Medulla oblongata (tissue), 1 donor: ENCODE results near the gene TMEM52B.
"Not testable (repeated sequence)": the region's sequence is repeated elsewhere in the genome, so short reads cannot be mapped to it uniquely, and the experiment has no call there.

Source experiments
- DNase-seq: peaks from one replicate; pipeline ENCODE4 v3.0.0-alpha.2; 2015; ENCODE audit errors: extremely low spot score

TMEM52B gene

DNA sequence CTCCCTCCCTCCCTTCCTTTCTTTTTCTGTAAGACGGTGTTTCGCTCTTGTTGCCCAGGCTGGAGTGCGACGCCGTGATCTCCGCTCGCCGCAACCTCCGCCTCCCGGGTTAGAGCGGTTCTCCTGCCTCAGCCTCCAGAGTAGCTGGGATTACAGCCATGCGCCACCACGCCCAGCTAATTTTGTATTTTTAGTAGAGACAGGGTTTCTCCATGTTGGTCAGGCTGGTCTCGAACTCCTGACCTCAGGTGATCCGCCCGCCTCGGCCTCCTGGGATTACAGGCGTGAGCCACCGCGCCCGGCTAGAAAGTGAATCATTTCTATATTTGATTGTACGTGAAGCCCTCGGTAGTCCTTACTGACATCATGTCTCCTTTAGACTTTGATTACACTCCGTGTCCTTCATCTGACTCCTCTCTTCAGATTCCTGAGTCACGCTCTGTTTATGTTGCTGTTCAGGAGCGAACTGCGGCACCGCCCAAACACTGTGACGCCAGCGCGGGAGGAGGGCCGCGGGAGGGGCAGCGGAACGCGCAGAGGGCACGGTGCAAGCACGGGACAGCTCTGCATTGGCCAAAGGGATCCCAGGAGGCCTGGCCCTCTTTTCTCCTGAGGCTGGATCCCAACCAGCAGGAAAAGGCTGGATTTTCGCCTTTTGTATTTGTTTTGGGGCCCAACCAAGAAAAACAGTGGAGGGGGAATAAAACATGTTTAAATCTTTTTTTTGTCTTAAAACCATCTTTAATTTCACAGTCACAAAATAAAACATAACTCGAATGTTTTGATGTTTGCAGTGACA is 33.3 kb downstream of the TMEM52B start:
- peak; percentile 96 for DNase-seq

DNA sequence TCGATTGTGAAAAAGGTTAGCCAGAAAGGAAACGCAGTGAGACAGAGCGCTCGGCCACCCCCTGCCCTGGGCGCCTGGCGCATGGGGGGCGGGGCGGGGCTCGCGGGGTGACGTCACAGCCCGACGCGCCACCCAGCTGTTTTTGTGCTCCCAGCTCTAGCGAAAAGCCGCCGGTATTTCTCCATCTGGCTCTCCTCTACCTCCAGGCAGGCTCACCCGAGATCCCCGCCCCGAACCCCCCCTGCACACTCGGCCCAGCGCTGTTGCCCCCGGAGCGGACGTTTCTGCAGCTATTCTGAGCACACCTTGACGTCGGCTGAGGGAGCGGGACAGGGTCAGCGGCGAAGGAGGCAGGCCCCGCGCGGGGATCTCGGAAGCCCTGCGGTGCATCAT is 33.9 kb downstream of the TMEM52B start, which contains the start of gene GABARAPL1:
TSS of gene GABARAPL1 (plus strand) at position 139 of the 393 bp plus-strand sequence. CDS start at position 392, 253 bp downstream.
- DNase-seq: peak; percentile 90

DNA sequence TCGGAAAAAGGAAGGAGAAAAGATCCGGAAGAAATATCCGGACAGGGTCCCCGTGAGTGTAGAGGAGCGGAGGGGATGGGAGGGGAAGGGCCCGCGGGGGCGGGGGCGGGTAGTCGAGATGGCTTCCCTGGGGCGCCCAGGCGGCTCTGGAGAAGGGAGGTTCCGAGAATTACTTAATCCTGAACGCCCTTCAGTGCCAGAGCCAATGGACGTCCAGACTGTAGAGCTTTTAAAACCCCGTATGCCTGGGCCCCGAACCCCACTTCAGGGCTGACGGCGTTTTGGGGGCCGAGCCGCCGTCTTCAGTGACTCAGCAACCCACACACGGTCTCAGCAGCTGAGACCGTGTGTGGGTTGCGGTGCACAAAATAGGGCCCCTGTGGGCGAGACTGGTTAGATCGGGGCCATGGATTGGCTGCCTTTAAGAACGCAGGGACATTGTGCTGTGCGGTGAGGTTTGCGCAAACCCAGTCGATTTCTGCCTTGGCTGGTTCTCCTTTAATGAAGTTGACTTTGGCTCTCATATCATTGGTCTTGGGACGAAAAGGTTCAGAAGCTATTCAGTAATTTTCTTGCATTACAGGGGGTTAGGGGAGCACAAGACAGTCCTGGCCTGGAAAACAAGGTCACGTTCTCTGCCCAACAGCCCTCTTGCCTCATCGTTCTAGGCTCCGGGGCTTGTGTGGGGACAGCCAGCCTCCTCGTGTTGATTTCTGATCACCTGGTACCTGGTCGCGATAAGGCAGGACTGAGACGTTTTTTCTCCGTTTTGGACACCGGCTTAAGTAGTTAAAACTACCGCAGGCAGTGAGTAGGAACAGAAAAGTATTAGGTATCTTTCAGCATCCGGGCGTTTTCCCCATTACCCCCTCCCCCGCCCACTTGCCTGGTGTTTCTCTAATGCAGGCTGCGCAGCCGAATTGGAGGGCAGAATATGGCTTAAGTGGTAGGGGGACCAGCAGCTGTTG is 34.6 kb downstream of the TMEM52B start:
- peak; percentile 78 for DNase-seq

DNA sequence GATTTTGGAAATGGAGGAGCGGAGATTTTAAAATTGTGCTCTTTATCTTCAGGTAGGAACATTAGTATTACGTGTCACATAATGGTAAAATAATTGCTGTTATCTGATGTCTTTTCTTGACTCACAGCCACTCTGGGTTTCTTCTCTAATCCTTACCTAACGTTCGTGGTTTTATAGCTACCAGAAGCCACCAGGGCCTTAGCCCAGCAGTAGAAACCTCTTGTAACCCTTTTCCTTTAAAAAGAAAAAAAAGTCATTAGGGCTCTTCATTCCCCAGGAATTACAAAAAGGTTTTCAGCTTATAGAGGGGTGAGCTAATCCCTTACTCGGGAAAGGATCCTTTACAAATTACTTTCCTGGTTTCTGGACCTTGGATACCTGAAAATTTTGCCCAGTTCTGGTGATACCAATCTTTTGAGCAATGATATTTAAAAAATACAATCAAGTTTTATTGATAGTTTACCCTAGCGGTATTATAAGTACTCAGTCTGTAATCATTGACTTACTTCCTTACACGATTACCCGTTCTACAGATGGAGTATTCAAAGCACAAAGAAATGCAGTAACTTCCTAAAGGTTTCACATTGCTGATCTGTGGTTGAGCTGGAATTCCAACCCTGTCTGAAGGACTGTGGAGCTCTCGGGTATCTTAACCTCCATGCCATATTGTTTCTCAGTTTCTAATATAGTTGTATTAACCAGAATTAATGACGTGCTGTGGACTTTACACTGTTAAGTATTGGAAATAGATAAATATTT is 35.5 kb downstream of the TMEM52B start:
- peak; percentile 48 for DNase-seq

DNA sequence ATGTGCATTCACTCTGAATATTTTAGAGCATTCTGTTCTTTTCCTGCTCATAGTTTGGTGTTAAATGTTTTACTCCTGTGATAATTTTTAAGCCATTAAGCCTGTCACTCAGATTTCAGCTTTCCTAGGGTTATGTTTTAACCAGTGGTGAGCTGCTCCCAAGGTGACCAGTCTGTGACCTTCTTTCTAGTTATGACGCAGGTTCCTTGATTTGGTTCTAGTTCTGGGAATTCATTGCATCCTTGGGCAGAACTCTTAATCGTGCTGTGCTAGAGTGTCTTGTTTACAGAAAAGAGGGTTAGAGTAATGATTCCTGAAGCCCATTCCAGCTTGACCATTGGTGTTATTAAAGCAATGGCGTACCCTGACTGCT is 36.0 kb downstream of the TMEM52B start:
- no peak for DNase-seq

DNA sequence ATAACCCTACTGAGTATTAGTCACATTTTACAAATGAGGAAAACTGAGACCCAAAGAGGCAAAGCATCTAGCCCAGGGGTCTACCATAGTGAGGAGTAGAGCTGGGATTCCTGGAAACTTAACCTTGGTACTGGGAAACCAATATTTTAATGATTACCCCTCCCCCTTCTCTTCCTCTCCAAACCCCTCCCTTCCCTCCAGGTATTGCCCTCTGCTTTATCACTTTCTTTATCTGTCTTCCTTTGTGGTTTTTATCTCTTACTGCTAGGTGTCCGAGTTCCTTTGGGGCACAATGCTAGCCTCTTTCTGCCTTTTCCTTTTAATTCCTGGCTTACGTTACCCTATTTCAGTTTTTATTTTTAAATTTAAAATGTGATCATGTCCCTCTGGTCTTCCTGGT is 36.6 kb downstream of the TMEM52B start:
- no peak for DNase-seq

DNA sequence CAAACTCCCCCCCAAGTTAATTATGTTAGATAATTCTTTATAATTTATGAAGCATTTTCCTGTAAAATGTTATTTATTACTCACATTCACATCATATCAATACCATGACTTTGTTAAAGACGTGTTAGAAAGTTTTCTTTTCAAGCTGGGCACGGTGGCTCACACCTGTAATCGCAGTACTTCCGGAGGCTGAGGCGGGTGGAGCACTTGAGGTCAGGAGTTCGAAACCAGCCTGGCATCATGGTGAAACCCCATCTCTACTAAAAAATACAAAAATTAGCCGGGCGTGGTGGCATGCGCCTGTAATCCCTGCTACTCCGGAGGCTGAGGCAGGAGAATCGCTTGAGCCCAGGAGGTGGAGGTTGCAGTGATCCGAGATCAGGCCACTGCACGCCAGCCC is 37.1 kb downstream of the TMEM52B start:
- not testable (repeated sequence) for DNase-seq

DNA sequence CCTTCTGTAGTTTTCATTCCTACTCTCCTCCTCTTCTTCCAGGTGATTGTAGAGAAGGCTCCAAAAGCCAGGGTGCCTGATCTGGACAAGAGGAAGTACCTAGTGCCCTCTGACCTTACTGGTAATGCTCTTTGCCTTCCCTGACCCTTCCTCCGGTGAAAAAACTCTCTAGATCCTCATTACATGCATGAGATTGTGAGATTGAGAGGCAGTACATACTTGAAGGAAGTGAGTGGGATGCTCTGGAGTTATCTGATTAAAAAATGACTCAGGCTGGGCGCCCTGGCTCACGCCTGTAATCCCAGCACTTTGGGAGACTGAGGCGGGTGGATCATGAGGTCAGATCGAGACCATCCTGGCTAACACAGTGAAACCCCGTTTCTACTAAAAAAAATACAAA is 39.2 kb downstream of the TMEM52B start:
- no peak for DNase-seq

DNA sequence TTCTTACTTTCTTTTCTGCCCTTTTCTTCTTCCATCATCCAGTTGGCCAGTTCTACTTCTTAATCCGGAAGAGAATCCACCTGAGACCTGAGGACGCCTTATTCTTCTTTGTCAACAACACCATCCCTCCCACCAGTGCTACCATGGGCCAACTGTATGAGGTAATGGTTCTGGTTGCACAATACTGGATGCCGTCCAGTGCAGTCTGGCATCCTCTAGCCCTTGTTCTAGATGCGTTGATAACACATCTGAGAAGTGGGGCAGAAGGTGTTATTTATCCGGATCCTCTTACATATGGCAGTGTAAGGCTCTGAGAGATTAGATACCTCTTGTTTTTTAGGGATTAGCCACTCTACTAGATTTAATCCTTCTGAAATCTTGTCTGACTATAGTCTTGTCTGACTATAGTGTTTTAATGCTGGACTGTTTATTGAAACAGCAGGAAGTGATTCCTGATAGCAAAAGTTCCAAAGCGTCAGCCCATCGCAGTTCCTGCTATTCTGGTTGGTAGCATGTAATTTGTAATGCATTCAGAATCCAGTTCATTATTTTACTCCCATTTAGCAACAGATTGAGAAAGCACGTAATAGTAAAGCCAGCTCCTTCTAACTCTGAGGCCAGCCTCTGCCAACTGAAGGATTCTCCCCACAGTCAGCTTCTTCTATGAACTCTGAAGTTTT is 41.7 kb downstream of the TMEM52B start:
- peak; percentile 54 for DNase-seq

DNA sequence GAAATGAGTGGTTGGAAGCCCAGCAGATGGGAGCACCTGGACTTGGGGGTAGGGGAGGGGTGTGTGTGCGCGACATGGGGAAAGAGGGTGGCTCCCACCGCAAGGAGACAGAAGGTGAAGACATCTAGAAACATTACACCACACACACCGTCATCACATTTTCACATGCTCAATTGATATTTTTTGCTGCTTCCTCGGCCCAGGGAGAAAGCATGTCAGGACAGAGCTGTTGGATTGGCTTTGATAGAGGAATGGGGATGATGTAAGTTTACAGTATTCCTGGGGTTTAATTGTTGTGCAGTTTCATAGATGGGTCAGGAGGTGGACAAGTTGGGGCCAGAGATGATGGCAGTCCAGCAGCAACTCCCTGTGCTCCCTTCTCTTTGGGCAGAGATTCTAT is 43.0 kb downstream of the TMEM52B start:
- DNase-seq: no peak

DNA sequence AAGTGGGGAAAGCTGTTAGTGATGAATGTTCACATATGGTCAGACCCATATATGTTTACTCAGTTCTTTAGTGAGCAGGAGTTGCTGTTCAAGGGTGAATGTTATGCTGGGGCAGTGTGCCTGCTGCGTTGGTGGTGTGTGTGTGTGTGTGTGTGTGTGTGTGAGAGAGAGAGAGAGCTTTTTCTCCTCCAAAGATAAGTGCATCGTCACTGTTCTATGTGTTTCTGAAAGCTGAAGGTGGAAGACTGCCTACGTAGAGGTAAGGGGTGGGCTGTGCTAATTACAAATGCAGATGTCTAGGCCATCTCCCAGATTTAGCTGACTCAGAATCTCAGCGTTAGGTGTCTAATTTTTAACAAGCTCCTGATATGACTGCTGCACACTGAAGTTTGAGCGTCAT is 44.4 kb downstream of the TMEM52B start:
- no peak for DNase-seq

DNA sequence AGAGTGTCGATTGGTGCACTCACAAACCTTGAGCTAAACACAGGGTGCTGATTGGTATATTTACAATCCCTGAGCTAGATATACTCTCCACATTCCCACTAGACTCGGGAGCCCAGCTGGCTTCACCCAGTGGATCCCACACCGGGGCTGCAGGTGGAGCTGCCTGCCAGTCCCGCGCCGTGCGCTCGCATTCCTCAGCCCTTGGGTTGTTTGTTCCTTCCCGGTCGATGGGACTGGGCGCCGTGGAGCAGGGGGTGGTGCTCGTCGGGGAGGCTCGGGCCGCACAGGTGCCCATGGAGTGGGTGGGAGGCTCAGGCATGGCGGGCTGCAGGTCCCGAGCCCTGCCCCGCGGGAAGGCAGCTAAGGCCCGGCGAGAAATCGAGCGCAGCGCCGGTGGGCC is 46.6 kb downstream of the TMEM52B start:
- not testable (repeated sequence) for DNase-seq

DNA sequence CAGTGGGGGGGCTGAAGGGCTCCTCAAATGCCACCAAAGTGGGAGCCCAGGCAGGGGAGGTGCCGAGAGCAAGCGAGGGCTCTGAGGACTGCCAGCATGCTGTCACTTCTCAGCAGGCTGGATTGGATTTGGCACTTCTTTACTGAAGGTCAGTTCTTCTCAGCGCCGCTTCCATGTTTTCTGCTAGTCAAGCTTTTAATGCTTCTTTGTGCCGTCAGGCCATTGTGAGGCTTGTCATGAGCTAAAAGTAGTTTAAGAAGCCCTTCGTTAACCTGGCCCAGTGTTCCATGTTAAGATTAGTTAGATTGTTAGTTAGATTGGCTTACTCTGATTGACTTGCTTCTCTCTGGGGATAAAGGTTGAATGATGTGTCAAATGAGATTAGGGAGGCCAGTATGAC is 47.3 kb downstream of the TMEM52B start:
- no peak for DNase-seq

DNA sequence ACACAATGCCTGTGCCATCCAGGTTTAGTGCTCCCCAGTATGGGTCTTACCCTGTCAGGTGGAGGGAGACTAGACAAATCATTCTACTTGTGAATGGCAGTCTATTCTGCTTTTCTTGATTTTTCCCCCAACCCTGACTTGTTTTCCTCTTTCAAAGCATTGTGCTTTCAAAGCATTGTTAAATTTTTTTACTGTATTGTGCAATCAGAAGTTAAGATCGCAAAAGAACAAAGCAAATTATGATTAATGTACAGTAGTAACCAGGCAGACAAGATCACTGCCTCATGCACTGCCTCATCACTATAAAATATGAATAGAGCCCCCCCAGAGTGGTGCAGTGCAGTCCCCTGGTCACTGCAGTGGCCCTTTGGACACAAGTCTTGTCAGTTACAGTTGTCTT is 47.9 kb downstream of the TMEM52B start:
- DNase-seq: no peak

DNA sequence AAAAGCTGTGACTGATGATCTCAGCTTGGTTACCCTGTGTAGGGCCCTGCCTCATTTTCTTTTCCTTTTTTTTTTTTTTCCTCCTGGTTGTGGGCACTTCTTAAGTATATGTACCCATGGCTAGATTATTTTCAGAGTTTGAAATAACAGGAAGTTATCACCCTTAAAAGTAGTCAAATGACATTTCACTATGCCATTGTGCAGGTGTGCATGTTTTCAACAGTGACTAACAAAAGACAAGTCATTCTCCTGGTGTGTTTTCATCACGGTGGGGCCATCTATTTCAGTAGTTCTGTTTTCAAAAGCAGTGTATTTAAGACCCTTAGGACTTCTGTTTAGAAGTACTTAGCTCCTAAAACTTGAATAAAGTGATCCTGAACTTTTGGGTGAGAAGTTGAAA is 48.8 kb downstream of the TMEM52B start:
- no peak for DNase-seq

DNA sequence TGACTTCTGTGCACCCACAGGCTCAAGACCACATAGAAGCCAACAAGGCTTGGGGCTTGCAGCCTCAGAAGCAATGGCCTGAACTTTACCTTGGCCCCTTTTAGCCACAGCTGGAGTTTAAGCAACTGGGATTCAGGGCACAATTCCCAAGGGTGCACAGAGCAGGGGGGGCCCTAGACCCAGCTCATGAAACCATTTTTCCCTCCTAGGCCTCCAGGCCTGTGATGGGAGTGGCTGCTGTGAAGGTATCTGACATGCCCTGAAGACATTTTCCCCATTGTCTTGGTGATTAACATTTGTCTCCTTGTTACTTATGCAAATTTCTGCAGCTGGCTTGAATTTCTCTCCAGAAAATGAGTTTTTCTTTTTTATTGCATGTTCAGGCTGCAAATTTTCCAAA is 55.7 kb downstream of the TMEM52B start:
- DNase-seq: no peak

DNA sequence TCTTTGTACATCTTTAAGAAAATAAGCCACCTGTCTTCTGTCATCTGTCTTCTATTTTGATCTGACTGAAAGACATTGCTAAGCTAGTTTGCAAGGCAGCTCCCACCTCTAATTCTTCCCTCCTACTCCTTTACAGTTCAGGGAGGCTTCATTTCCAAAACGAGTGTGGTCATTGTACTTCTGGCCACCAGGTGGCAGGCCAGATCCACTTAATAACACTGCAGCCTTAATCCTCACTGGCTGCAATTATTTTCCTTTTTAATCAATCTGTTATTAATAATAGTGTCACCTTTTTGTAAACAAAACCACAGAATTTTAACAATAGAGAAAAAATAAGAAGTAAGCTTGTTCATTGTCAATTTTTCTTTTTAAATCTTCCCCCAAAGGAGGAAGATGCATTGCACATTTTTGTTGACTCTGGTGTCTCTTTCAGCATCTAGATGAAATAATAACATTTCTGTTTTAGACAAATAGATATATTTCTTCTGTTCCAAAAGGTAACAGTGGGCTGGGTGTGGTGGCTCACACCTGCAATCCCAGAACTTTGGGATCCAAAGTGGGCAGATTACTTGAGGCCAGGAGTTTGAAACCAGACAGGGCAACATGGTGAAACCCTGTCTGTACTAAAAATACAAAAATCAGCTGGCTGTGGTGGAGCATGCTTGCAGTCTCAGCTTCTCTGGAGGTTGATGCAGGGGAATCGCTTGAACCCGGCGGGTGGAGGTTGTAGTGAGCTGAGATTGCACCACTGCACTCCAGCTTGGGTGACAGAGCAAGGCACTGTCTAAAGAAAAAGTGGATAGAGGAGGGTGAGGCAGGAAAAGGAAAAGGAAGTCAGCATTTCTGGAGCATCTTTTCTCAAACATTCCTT is 57.2 kb downstream of the TMEM52B start:
- peak; percentile 69 for DNase-seq

DNA sequence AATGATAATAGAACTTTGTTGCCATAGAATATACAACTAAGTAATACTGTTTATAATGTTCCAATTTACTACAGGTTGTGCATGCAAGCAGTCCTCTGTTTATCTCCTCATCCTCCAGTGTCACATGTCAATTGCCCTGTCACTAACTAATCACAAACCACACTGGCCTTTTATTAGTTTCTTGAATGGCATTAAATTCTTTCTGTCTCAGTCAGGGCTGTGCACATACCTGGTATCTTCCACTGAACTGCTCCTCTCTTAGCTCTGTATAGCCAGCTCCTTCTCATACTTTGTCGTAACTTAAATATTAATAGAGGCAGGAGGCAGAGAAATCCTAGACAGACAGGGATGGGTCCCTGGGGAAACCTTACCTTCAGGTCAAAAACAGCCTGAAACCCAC is 57.9 kb downstream of the TMEM52B start:
- no peak for DNase-seq

DNA sequence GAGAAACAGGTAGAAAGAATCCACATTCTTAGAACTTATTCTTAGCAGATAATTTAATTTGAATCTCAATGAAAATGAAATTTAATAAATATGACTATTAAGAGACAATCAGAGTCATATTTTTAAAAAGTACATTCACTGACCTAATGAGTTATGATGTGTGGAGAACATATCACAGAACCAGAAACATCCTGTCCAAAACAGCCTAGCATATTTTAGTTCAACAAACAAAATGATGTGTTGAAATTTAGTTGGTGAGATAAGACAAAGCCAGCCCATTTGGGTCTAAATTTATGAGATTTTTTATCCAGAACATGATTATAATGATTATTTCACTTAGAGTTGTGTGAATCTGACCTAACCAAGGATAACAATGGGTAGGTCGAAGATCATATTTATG is 59.7 kb downstream of the TMEM52B start:
- DNase-seq: no peak

DNA sequence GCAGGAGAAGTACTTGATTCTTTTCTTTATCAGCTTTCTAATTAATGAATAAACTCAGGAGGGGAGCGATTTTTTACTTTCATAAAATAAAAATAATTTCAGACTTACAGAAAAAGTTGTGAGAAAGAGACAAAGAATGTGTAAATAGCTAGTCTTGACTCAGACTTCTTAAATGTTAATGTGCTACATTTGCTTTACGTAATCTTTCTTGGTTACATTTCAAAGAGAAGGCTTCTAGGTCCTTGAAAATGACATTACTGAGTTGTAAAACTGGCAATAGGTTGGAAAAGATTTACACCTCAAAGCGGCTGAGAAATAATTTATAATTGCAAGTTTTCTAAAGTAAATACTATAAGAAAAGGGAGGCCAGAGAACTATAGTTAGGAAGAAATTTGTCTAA is 62.5 kb downstream of the TMEM52B start:
- DNase-seq: no peak
